HL-60/S4 treated with phorbol 12-myristate 13-acetate at 8.2 ng/mL for 4 days and 3 days (cell line): ENCODE results near the gene SNRNP48.

ENCODE experiments used
- in situ Hi-C: fragments of 300-500 bp; cut with MboI; formaldehyde crosslinking; loops from 2 replicates; pipeline ENCODE4 v1.15.0; 2022; ENCODE audit warnings: low sequenced_read_pairs

The SNRNP48 gene

DNA sequence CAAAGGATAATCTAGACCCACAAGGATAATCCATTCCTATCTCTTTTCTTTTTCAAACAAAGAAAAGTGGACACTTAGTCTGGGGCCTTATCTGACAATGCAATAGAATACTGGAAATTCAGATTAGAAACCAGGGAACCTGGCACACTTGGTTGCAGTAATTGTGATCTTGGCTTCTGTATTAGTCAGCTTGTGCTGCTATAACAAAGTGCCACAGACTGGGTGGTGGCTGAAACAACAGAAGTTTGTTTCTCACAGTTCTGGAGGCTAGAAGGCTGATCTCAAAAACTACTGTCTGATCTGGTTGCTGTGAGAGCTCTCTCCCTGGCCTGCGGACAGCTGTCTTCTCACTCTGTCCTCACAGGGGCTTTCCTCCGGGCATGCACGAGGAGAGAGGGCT lies 49.4 kb downstream of the SNRNP48 start:
- in situ Hi-C loops, result no loop called here

DNA sequence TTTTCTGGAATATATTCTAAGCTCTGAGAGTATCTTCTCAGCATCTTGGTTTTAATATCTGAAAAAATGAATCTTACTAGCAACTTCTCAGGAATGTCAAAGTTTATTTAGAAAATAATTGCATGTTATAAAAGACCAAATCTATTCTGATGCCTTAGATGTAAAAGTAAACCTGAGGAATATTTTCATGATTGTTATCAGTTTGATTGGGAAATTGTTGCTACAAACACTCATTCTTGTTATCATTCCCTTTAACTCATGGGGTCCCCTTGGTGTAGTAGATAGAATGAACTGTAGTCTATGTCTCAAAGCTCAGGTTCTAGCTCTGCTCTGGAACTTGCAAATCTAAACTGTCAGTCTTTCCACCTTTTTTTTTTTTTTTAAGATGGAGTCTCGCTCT lies 50.0 kb downstream of the SNRNP48 start:
- in situ Hi-C loops, result no loop called here

DNA sequence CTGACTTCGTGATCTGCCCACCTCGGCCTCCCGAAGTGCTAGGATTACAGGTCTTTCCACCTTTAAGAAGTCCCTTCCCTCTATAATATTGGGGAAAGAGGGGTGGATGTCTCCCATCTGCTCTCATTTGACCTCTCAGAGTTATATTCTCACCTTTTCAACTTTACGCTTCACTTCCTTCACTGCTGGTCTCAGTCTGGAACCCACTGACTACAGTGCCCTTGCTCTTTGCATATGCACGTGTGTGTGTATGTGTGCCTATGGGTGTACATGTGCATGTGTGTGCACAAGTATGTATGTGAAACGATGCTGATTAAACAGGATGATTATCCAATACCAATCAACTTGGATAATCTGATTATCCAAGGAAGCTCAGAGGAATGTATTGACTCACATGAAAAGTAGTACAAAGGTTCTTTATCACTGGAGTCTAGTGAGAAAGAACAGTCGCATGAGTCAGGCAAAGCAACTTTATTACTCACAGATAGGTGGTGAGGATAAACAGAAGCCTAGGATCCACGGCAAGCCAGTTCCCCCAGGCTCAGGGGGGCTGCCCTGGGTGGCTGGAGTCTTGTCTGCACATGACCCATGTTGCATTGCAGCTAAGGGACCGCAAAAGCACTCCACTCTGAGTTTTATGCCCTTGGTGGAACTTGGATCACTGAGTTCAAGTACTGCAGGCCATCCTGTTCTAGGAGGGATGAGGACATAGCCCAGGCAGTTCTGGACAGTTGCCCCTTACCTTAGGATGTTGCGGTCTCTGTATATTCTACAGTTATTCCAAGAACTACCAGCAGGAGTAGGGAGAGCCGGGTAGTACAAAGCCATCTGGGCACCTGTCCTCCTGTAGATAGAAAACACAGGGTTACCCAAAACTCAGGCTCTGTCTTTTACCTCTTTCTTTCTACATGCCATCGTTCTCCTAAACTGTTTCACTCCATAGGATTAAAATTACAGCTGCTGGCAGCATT lies 50.9 kb downstream of the SNRNP48 start:
- in situ Hi-C loops, result no loop called here

DNA sequence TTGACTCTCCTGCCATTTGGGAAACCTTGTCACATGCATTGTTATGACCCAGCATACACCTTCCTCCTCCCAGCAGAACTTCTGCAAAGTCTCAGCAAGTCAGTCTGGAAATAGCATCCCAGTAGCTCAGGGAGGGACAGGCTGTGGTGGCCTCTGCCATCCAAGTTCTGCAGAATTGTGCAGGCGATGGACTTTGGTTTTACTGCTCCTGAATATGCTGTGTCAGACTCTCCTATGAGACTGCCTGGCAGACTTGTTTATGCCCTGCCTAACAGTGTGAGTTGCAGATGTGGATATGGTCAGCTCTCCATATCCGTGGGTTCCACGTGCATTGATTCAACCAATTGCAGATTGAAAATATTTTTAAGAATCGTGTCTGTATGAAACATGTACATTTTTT lies 52.8 kb downstream of the SNRNP48 start:
- in situ Hi-C loops, result no loop called here

DNA sequence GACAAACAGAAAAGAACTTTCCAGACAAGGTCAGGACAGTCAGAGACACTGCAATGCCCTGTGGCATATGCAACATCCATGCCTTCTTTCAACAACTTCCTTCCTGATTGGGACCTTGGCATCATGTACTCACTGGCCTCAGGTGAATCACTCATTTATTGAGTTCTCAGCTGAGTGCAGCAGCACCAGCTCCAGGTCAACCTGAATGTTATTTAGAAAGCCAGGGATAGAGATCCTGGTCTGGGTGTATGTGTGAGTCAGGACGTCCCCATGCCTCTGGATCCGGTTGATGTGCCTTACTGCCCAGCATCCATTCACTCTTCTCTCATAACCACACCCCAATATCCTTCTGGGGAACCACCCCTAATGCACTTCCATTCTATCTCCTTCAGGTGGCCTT lies 54.4 kb downstream of the SNRNP48 start:
- in situ Hi-C loops, result no loop called here

DNA sequence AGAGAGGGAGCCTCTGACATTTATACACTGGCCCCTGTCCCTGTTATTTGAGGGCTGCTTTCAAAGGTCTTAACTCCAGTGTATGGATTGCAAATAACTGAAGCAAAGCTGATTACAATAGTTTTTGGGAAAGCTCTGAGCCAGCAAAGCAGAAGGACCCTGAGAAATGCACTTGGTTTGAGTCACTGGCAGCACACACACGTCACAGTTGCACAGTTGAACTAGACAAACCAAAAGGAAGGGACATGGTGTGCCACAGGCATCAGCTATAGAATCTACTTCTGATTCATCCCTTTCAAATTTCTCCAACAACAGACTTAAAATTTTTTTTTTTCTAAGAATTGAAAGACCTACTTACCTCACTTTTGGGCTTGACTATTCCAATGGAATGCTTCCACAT lies 56.4 kb downstream of the SNRNP48 start:
- in situ Hi-C loops, result no loop called here

DNA sequence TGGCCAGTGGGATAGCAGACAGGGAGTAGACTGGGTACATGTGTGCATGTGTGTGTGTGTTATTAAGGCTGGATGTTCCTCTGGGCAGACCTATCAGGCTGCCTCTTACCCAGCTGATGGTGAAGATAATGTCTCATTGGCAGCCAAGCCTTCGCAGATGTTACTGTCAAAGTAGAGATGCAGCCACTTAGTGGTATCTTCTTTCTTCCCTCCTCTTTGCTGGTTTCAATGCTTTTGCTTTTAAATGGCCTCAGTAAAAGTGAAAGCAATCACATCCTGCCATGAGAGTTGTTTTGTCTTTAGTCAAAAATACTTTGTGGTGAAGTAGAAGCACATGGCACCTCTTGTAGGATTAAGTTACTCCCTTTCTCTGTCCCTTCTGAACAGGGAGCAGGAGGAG lies 57.5 kb downstream of the SNRNP48 start:
- in situ Hi-C loops, result no loop called here

DNA sequence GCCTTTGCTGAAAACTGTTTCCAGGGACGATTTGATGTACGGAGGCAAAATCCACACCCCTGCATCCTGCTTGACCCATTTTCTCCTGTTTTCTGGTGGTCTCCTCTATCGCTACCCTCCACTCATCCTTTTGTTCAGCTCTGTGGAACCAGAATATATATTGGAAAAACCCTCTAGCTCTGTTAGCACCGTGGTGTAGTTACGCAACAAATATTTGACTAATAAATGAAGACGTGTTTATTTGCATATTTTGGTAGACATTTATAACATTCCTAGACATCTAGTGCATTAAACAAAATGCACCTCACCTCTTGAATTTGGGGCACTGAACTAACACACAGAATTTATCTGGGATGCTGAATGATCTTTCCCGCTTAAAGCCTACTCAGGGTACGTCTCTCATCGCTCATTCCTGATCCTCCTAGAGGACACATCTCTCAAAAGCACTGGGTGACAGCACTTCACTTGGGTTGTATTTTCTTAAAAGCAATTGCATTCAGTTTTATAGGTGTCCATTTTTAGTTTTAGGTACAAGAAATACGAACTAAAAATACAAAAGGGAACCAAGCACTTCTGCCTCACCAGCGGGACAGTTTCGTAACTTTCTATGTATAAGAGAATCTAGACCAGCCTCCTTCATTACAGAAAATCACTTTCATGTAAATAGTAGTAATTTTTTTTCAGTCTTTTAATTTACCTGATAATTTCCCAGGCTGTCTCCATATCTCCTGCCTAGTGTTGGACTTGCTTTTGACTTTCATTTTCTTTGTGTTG lies 59.2 kb downstream of the SNRNP48 start:
- in situ Hi-C loops, result no loop called here

DNA sequence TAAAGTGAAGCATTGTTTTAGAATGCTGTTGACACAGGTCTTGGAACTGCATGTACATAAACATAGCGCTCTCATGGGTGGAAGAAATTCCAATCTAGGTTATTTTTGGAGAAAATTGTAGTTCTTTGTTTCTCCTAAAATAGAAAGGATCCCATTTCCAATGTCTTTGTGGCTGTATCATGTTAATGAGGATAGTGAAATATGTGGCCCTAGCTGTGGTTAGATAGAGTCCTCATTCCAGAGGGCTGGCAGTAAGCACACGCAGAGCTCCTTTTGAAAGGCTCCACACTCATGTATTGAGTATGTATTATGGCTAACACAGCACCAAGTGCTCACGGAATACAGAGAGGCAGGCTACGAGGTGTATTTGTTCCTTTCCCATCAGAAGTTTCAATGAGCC lies 60.9 kb downstream of the SNRNP48 start:
- in situ Hi-C loops, result no loop called here

DNA sequence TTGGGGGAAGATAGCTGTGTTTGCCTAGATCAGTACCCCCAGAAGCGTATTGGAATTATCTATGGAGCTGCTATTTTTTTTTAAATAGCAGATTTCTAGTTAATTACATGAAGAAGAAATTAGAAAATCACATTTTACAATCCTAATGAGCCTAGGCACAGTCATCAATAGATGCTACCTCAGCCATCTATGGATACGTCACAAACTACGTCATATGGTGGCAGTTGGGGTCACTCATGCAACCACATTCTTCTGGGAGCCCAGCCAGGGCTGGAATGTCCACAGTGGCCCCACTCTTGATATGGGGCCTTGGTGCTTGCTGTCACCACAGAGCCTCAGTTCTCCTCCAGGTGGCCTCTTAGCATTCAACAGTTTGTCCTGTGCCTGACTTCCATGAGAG lies 63.0 kb downstream of the SNRNP48 start:
- in situ Hi-C loops, result no loop called here

DNA sequence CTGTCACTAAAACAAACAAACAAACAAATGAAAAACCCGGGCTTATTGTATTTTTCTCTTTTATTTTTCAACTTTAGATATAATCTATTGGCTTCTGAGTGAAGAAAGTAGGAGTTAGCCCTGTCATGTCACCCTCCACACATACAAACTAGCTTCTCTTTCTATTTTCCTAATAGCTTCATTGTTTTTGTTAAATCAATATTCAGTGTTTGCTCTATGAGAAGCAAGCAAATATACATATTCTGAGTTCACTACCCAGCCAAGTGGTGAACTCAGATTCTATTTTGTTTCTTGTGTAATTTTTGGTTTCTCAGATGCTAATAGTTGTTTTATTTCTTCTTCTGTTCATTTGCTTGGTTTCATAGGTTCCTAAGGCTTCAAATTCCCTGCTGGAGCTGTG lies 66.4 kb downstream of the SNRNP48 start:
- in situ Hi-C loops, result no loop called here

DNA sequence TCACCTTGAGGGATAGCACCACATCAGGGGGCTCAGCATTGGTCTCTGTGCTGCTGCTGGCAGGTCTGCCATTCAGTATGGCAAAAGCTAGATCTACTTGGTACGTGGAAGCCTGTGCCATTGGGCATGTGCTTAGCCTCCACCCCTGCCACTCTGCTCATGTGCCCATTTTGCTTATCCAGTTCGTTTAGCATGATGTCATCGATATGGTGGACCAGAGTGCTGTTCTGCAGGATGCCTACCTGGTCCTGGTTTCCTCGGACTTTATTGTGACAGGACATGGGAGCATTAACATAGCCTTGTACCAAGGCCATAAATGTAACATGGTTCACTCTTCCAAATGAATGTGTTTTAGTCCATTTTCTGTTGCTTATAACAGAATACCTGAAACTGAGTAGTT lies 68.5 kb downstream of the SNRNP48 start:
- in situ Hi-C loops, result no loop called here

DNA sequence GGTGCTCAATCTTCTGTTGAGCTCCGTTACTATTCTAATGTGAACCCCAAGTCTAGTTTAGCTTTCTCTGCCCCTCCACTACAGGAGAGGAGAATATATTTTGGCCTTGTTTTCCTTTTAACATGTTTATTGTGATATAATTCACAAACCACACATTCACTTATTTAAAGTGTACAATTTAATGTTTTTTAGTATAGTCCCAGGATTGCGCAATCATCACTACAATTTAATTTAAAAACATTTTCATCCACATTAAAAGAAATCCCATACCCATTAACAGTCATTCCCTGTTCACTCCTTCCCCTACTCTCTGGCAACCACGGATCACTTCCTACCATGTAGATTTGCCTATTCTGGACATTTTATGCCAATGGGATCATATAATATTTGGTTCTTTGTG lies 71.4 kb downstream of the SNRNP48 start:
- in situ Hi-C loops, result no loop called here
